ENCODE data around the gene PIK3CG.
A peak's percentile ranks its signal among the peaks of the same experiment; 100 is the strongest.
"Not testable (repeated sequence)": the region's sequence is repeated elsewhere in the genome, so short reads cannot be mapped to it uniquely, and the experiment has no call there.

Gene PIK3CG

GRCh38 chr7:106844279-106844997 lies 20.6 kb upstream of the PIK3CG start:
- Mint-ChIP-seq H3K4me3 (no peak overlapping the region), H3K9me3 (no peaks in the 10 kb centered on the region), H3K36me3 (ENCODE audit: low read depth) (no peaks in the 10 kb centered on the region), H3K27ac (no peak overlapping the region), H3K4me1 (ENCODE audit: low read depth) (no peaks in the 10 kb centered on the region), H3K27me3 (ENCODE audit: low read depth) (peaks cover 16% of the 10 kb centered on the region)
- no peak for DNase-seq (ENCODE audit: low spot score)

- Mint-ChIP-seq H3K9me3 (peaks cover 6% of the 10 kb centered on the region), H3K27me3 (ENCODE audit: low read depth) (peaks cover 14% of the 10 kb centered on the region), H3K27ac (no peak overlapping the region), H3K4me1 (ENCODE audit: low read depth) (no peaks in the 10 kb centered on the region), H3K36me3 (ENCODE audit: low read depth) (no peaks in the 10 kb centered on the region), H3K4me3 (no peak overlapping the region)
- DNase-seq (ENCODE audit: low spot score), result no peak
Observed at GRCh38 chr7:106848049-106848448, 17.0 kb upstream of the PIK3CG start.

- peaks cover 6% of the 10 kb centered on the region for H3K9me3 Mint-ChIP-seq
- no peaks in the 10 kb centered on the region for H3K36me3 Mint-ChIP-seq (ENCODE audit: low read depth)
- H3K27ac Mint-ChIP-seq, result no peak overlapping the region
- H3K4me1 Mint-ChIP-seq (ENCODE audit: low read depth), result no peaks in the 10 kb centered on the region
- peaks cover 14% of the 10 kb centered on the region for H3K27me3 Mint-ChIP-seq (ENCODE audit: low read depth)
- H3K4me3 Mint-ChIP-seq, result no peak overlapping the region
- DNase-seq (ENCODE audit: low spot score), result no peak
Observed at GRCh38 chr7:106848851-106849442, 16.1 kb upstream of the PIK3CG start.

- H3K9me3 Mint-ChIP-seq; DNase-seq (ENCODE audit: low spot score); H3K36me3 Mint-ChIP-seq (ENCODE audit: low read depth); H3K27ac Mint-ChIP-seq; H3K27me3 Mint-ChIP-seq (ENCODE audit: low read depth); H3K4me1 Mint-ChIP-seq (ENCODE audit: low read depth); H3K4me3 Mint-ChIP-seq: not testable (repeated sequence)
Observed at GRCh38 chr7:106851632-106852031, 13.4 kb upstream of the PIK3CG start.

GRCh38 chr7:106853250-106853908 lies 11.7 kb upstream of the PIK3CG start:
- DNase-seq (ENCODE audit: low spot score), result no peak
- H3K27ac Mint-ChIP-seq, result no peak overlapping the region
- peaks cover 6% of the 10 kb centered on the region for H3K9me3 Mint-ChIP-seq
- H3K4me1 Mint-ChIP-seq (ENCODE audit: low read depth), result peaks cover 2% of the 10 kb centered on the region
- peaks cover 3% of the 10 kb centered on the region for H3K36me3 Mint-ChIP-seq (ENCODE audit: low read depth)
- peaks cover 4% of the 10 kb centered on the region for H3K27me3 Mint-ChIP-seq (ENCODE audit: low read depth)
- H3K4me3 Mint-ChIP-seq, result no peak overlapping the region

GRCh38 chr7:106855540-106856132 lies 9.4 kb upstream of the PIK3CG start:
- Mint-ChIP-seq H3K36me3 (ENCODE audit: low read depth) (peaks cover 3% of the 10 kb centered on the region), H3K27ac (no peak overlapping the region), H3K4me1 (ENCODE audit: low read depth) (peaks cover 2% of the 10 kb centered on the region), H3K4me3 (no peak overlapping the region), H3K9me3 (peaks cover 6% of the 10 kb centered on the region), H3K27me3 (ENCODE audit: low read depth) (no peaks in the 10 kb centered on the region)
- DNase-seq (ENCODE audit: low spot score), result no peak

- no peak overlapping the region for H3K27ac Mint-ChIP-seq
- no peak overlapping the region for H3K4me3 Mint-ChIP-seq
- H3K9me3 Mint-ChIP-seq, result no peaks in the 10 kb centered on the region
- no peak for DNase-seq (ENCODE audit: low spot score)
- peaks cover 2% of the 10 kb centered on the region for H3K4me1 Mint-ChIP-seq (ENCODE audit: low read depth)
- no peaks in the 10 kb centered on the region for H3K27me3 Mint-ChIP-seq (ENCODE audit: low read depth)
- peaks cover 3% of the 10 kb centered on the region for H3K36me3 Mint-ChIP-seq (ENCODE audit: low read depth)
Observed at GRCh38 chr7:106858618-106859532, 6.2 kb upstream of the PIK3CG start.

- peaks cover 18% of the 10 kb centered on the region for H3K4me1 Mint-ChIP-seq (ENCODE audit: low read depth)
Observed at GRCh38 chr7:106862317-106863089, 2.6 kb upstream of the PIK3CG start.

GRCh38 chr7:106863274-106863997 lies 1.6 kb upstream of the PIK3CG start:
- no peaks in the 10 kb centered on the region for H3K27me3 Mint-ChIP-seq (ENCODE audit: low read depth)
- no peak overlapping the region for H3K27ac Mint-ChIP-seq
- no peak for DNase-seq (ENCODE audit: low spot score)
- H3K9me3 Mint-ChIP-seq, result no peaks in the 10 kb centered on the region
- H3K36me3 Mint-ChIP-seq (ENCODE audit: low read depth), result peaks cover 19% of the 10 kb centered on the region
- no peak overlapping the region for H3K4me3 Mint-ChIP-seq
- H3K4me1 Mint-ChIP-seq (ENCODE audit: low read depth), result peaks cover 18% of the 10 kb centered on the region

More at GRCh38 chr7:106862317-106863089, 2.6 kb upstream of the PIK3CG start:
- no peak overlapping the region for H3K27ac Mint-ChIP-seq
- no peak for DNase-seq (ENCODE audit: low spot score)
- H3K36me3 Mint-ChIP-seq (ENCODE audit: low read depth), result peaks cover 11% of the 10 kb centered on the region
- H3K27me3 Mint-ChIP-seq (ENCODE audit: low read depth), result no peaks in the 10 kb centered on the region
- no peak overlapping the region for H3K4me3 Mint-ChIP-seq
- H3K9me3 Mint-ChIP-seq, result no peaks in the 10 kb centered on the region

- H3K9me3 Mint-ChIP-seq, result no peaks in the 10 kb centered on the region
- no peaks in the 10 kb centered on the region for H3K27me3 Mint-ChIP-seq (ENCODE audit: low read depth)
- H3K4me1 Mint-ChIP-seq (ENCODE audit: low read depth), result peaks cover 25% of the 10 kb centered on the region
- H3K27ac Mint-ChIP-seq, result peak overlapping the region; percentile 90
- H3K36me3 Mint-ChIP-seq (ENCODE audit: low read depth), result peaks cover 29% of the 10 kb centered on the region
- DNase-seq (ENCODE audit: low spot score), result no peak
- peak overlapping the region; percentile 88 for H3K4me3 Mint-ChIP-seq
Observed at GRCh38 chr7:106864298-106865081, 592 bp upstream of the PIK3CG start.

GRCh38 chr7:106866298-106867281 lies 1.5 kb downstream of the PIK3CG start:
- Mint-ChIP-seq H3K4me1 (ENCODE audit: low read depth) (peaks cover 42% of the 10 kb centered on the region), H3K27ac (peak overlapping the region; percentile 78), H3K27me3 (ENCODE audit: low read depth) (no peaks in the 10 kb centered on the region), H3K36me3 (ENCODE audit: low read depth) (peaks cover 45% of the 10 kb centered on the region), H3K4me3 (peak overlapping the region; percentile 88), H3K9me3 (no peaks in the 10 kb centered on the region)
- no peak for DNase-seq (ENCODE audit: low spot score)

All from T-helper 2 cell treated with Interferon-gamma antibody and Interleukin-4, amounts not matched to agents 5 μg/mL and 100 μg/mL, for 36 hours (primary cell).